Mucosa of rectum (tissue), 2 donors: ENCODE results near the gene TMEM44.
A peak's percentile ranks its signal among the peaks of the same experiment; 100 is the strongest.
"Not testable (repeated sequence)": the region's sequence is repeated elsewhere in the genome, so short reads cannot be mapped to it uniquely, and the experiment has no call there.

Experiments used
- H3K27ac ChIP-seq, 2 donors: one replicate each; pipeline ENCODE4 v1.7.0; 2013; ENCODE audit warnings: inconsistent platforms in 2 of 2, low read depth in 2 of 2, low read length in 2 of 2
- H3K27me3 ChIP-seq, 2 donors: one replicate each; pipeline ENCODE4 v1.7.0; 2013; ENCODE audit warnings: low read length in 2 of 2; ENCODE audit not compliant: control insufficient read depth in 2 of 2, insufficient read depth in 2 of 2
- H3K36me3 ChIP-seq, 2 donors: one replicate each; pipeline ENCODE4 v1.7.0; 2013; ENCODE audit warnings: low read length in 2 of 2; ENCODE audit not compliant: control insufficient read depth in 2 of 2, insufficient read depth in 2 of 2
- H3K4me1 ChIP-seq, 2 donors: one replicate each; pipeline ENCODE4 v1.7.0; 2013; ENCODE audit warnings: low read length in 2 of 2, mild to moderate bottlenecking in 1 of 2; ENCODE audit not compliant: control insufficient read depth in 2 of 2, insufficient read depth in 2 of 2
- H3K4me3 ChIP-seq, 2 donors: one replicate each; pipeline ENCODE4 v1.7.0; 2013; ENCODE audit warnings: low read length in 2 of 2
- H3K9ac ChIP-seq, 2 donors: one replicate each; pipeline ENCODE4 v1.7.0; 2013; ENCODE audit warnings: low read length in 2 of 2, low read depth in 1 of 2, mild to moderate bottlenecking in 1 of 2
- H3K9me3 ChIP-seq, 2 donors: one replicate each; pipeline ENCODE4 v1.7.0; 2013; ENCODE audit warnings: low read length in 2 of 2; ENCODE audit not compliant: control insufficient read depth in 2 of 2
- donor health status: healthy.
- donor health status: Normal muscosa, but diverticular disease.

TMEM44 gene

DNA sequence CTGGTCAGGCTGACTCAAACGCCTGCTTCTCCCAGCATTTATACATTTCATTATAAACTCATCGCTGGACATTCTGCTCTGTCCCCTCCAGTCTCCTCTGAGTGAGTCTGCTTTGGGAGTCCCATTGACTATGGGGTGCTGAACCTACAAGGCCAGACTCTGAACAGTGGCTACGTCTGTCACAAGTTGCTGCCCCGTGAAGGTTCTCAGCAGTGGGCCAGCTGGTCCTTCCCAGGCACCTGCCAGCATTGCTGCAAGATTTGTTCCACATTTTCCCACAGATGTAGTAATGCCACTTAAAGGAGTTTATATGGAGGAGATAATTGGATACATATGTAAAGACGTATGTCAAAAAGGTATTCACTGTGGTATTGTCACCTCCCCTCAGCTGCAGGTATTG lies 73.7 kb downstream of the TMEM44 start:
- Histone ChIP-seq H3K9ac (no peak overlapping the region), H3K9me3 (no peaks in the 10 kb centered on the region), H3K4me1 (peaks cover 2 to 6% of the 10 kb centered on the region in 2 donors), H3K36me3 (no peaks in the 10 kb centered on the region), H3K4me3 (no peak overlapping the region), H3K27ac (no peak overlapping the region), H3K27me3 (no peaks in the 10 kb centered on the region)

DNA sequence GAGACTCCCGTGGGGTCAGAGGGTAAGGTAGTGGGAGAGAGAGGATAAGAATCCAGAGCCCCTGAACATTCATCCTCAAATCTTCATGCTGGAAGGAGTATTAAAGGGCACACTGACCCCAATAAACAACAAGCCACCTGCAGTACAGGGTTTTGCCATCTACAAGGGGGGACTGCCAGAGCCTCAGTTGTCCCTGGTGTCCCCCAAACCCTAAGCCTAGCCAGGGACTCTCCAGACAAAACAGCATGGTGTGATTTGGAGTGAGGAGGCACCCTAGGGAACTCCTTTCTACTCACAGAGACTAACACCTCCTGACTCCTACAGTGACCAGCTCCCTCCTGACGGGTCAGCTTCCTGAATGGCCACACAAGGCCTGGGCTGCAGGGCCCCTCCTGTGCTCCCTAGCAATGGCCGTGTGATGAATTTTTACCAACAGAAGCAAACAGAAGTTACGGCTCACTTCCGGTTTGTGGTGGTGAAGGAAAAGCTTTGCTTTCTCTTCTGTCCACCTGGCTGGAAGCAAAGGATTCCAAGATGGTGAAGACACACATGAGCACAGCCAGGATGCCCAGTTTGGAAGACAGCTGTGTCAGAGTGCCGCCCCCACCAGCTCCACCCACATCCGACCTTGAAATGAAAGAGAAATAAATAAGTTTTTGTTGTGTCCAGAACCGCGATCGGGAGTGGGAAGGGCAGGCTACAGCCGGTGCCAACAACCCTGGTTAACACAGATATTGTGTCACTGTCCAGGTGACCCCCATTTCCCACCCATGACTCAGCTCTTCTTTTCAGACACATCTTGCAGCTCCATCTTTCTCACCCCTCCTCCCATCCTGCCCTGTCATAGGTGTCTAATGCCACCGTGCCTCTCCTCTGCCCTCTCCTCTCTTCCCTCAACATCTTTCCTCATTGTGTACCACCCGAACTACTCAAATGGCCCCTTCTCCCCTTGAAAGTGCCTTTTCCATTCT lies 76.8 kb downstream of the TMEM44 start:
- Histone ChIP-seq H3K4me3 (peak overlapping the region; percentile 71 to 76), H3K27ac (no peak overlapping the region), H3K9ac (peak overlapping the region in 1 of 2 donors; percentile 41), H3K36me3 (no peaks in the 10 kb centered on the region), H3K9me3 (no peaks in the 10 kb centered on the region), H3K27me3 (no peaks in the 10 kb centered on the region), H3K4me1 (peaks cover 2 to 6% of the 10 kb centered on the region in 2 donors)

DNA sequence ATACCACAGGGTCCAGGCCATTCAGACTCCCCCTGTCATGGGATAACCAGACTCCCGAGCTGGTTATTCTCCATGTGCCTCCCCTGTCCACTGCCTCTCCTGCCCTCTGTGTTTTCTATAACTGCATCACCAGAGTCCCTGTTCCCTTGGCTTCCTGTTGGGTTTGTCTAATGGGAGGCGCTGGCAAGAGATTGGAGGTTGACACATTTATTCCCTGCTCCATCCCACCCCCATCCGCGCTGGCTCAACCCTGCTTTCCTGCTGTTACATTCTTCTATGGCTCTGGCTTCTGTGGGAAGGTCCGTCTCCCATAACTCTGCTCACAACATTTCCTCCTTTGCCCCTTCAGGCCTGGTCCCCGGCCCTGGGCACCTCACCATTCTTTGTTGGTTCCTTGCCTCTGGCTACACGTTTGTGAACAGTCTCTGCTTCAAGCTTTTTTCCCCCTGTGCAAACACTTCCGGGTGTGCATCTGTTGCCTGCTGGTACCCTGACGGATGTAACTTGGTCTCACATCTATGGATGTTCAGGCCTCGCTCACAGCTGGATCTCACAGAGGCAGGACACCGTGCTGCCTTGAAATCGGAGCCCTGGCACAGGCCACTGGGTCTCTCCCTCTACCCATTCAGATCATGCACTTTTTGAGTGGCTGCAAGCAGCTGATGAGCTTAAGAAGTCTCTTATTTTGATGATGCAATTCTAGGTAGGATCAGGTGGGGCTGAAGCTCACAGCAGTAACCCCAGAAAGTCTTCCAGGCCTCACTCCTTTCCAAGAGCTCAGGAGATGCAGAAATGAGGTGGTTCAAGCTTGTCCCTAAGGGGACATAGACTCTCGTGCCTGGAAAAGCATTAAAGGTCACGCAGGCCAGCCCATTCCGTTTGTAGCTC lies 77.8 kb downstream of the TMEM44 start:
- Histone ChIP-seq H3K9me3 (no peaks in the 10 kb centered on the region), H3K27me3 (no peaks in the 10 kb centered on the region), H3K4me1 (peaks cover 2 to 6% of the 10 kb centered on the region in 2 donors), H3K4me3 (no peak overlapping the region), H3K9ac (no peak overlapping the region), H3K27ac (no peak overlapping the region), H3K36me3 (no peaks in the 10 kb centered on the region)

DNA sequence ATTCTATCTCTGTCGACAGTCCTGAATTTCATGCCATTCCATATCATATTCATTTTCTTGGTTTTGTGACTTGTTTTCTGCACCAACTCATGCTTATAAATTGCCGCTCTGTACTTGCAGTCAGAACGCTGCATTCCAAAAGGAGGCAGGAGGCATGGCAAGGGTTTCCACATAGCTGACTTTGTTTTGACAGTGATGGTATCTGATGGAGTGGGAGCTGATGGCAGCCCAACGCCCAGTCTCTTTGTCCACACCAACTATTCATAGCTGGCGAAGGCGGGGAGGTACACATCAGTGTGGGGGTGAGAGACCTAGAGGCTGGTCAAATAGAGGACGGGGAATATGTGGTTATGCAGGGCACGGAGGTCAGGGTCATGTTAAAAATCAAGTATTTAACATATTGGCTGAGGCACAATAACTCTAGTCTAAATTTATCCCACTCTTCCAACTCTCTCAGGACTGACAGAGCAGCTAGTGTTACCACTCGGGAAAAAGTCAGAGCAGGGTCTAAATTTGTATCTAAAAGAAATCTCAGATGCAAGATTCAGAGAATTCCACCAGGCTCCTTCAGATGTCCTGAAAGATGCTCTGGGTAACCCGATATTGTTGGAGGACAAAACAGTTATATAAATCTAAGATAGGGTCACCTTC lies 78.6 kb downstream of the TMEM44 start:
- Histone ChIP-seq H3K4me3 (no peak overlapping the region), H3K9me3 (no peaks in the 10 kb centered on the region), H3K9ac (no peak overlapping the region), H3K27me3 (no peaks in the 10 kb centered on the region), H3K4me1 (peaks cover 2 to 6% of the 10 kb centered on the region in 2 donors), H3K36me3 (no peaks in the 10 kb centered on the region), H3K27ac (no peak overlapping the region)

DNA sequence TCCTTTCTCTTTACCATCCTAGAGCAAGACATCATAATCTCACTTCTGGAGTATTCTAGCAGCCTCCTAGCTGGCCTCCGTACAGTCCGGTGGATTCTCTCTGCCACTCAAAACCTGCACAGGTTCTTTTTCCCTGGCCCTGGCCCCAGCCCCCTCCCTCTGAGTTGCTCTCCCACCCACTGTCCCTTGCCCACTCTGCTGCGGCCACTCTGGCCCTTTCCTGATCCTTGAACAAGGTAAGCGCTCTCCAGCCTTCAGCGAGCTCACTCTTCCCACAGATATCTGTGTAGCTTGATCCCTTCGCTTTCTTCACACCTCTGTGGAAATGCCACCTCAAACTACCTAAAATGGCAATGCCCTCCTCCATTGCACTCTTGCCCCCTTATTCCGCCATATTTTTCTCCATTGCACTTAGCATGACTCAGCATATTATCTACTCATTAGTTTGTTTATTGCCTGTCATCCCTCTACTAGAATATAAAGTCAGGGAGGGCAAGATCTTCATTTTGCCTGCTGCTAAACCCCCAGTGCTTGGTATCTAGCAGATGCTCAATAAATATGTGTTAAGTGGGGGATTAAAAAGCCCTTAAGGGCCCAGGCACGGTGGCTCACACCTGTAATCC lies 80.8 kb downstream of the TMEM44 start:
- no peaks in the 10 kb centered on the region for H3K27me3 ChIP-seq
- H3K4me3 ChIP-seq = no peak overlapping the region
- H3K9me3 ChIP-seq = no peaks in the 10 kb centered on the region
- H3K9ac ChIP-seq = no peak overlapping the region
- H3K27ac ChIP-seq = no peak overlapping the region
- peaks cover 2 to 6% of the 10 kb centered on the region in 2 donors for H3K4me1 ChIP-seq
- H3K36me3 ChIP-seq = no peaks in the 10 kb centered on the region

DNA sequence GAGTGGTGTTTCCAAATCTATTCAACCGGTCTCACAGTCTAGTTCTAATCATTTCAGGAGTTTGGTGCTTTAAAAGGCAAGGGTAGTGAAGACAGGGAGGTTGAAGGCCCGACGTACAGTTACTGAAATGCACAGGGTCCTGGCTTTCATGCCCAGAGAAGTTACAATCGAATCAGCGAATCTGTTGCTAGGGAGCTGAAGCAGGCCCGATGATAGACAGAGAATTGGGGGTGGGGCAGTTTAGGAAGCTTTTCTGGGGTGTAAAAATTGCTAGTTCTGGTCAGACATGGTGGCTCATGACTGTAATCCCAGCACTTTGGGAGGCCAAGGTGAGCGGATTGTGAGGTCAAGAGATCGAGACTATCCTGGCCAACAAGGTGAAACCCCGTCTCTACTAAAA lies 83.4 kb downstream of the TMEM44 start:
- no peaks in the 10 kb centered on the region for H3K9me3 ChIP-seq
- no peaks in the 10 kb centered on the region for H3K36me3 ChIP-seq
- no peak overlapping the region for H3K4me3 ChIP-seq
- H3K4me1 ChIP-seq = no peaks in the 10 kb centered on the region
- no peak overlapping the region for H3K27ac ChIP-seq
- H3K27me3 ChIP-seq = no peaks in the 10 kb centered on the region
- H3K9ac ChIP-seq = no peak overlapping the region

DNA sequence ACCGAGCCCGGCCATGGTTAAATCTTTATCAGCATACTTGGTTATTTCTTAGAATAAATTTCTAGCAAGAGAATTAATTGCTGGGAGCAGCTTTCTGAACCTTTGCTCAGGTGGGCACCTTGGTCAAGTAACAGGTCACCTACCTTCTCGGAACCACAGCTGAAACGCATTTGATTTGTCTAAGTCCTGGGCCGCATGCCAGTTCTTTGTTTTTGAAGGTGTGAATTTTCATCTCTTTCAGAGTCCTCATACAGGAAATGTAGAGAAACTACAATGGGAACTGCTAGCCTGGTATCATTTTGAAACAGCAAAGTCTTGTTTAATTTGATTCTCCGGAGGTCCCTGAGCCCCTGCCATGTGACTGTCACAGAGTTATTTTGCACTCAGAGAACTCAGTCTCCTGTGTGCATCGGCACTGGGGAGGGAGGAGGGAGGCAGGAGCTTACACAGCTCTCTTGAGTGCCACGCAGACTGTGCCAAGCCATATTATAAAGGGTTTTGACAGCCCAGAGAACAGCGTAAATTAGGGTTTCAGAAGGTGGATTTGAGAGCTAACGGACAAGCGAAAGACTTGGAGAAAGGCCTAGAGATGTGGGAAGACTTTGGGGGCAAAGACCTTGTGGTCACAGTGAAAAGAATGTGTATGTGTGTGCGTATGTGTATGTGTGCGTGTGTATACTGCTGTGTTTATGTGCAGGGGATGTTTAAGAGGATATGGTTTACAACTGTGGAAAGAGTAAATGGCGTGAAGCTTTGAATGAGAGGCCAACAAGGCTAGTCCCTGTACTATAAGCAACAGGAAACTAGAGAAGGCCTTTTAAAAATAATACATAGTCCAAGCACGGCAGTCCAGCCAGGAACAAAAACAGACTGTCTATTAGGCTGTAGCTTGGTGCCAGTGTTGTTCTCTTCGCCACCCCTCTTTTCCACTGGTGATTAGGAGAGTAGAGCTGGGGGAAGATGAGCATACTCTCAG lies 84.6 kb downstream of the TMEM44 start:
- Histone ChIP-seq H3K4me3 (no peak overlapping the region), H3K36me3 (no peaks in the 10 kb centered on the region), H3K9ac (no peak overlapping the region), H3K27ac (no peak overlapping the region), H3K4me1 (no peaks in the 10 kb centered on the region), H3K27me3 (no peaks in the 10 kb centered on the region), H3K9me3 (no peaks in the 10 kb centered on the region)

DNA sequence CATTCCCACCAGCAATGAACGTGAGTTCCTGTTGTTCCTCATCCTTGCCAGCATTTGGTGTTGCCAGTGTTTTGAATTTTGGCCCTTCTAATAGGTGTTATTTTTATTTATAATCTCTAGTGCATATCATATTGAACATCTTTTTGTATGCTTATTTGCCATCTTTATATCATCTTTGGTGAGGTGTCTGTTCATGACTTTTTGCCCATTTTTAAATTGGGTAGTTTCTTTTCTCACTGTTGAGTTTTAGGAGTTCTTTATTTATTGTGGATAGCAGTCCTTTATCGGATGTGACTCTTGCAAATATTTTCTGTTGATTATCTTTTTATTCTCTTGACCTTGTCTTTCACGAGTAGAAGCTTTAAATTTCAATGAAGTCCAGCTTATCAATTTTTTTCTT lies 86.2 kb downstream of the TMEM44 start:
- Histone ChIP-seq H3K9ac (no peak overlapping the region), H3K4me3 (no peak overlapping the region), H3K36me3 (no peaks in the 10 kb centered on the region), H3K9me3 (no peaks in the 10 kb centered on the region), H3K27ac (no peak overlapping the region), H3K27me3 (no peaks in the 10 kb centered on the region), H3K4me1 (no peaks in the 10 kb centered on the region)

DNA sequence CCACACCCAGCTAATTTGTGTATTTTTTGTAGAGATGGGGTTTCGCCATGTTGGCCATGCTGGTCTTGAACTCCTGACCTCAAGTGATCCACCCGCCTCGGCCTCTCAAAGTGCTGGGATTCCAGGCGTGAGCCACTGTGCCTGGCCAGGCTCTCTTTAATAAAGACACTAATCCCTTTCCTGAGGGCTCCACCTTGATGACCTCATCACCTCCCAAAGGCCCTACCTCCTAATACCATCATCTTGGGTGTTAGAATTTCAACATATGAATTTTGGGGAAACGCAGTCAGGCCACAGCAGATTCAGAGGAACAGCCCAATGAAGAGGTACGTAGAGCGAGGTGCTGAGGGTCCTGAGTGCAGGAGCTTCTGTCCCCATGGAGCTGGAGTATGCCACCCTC lies 87.7 kb downstream of the TMEM44 start:
- not testable (repeated sequence) for H3K36me3 ChIP-seq, H3K4me1 ChIP-seq, H3K9me3 ChIP-seq, H3K4me3 ChIP-seq, H3K9ac ChIP-seq, H3K27ac ChIP-seq, H3K27me3 ChIP-seq
